ENCODE data around the gene CACNA1C.

The CACNA1C gene

DNA sequence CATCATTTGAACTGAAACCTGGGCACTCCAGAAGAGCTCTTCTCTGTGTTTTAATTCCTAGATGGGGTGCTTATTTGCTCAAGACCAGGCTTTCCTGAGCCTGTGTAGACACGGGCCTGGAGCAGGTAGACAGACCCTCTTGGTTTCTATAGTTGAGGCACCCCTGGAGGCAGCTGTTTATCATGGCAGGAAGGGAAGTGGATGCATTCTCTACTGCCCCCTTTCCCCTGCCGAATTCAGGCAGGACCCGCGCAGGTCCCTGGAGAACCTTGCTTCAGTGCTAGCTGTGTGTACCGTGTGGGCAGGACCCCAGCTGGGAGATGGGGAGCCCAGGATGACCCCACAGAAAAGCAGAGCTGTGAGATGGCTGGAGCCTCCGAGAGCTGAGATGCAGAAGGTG is 6.0 kb downstream of the CACNA1C start:
- Histone ChIP-seq H3K4me1 (ENCODE audit: control insufficient read depth in 1 of 2, insufficient read depth in 2 of 2, low read length in 2 of 2) (peaks cover 0 to 11% of the 10 kb centered on the region in 2 donors), H3K9me3 (ENCODE audit: control insufficient read depth in 1 of 2, low read length in 2 of 2) (no peaks in the 10 kb centered on the region), H3K36me3 (ENCODE audit: control insufficient read depth in 1 of 2, insufficient read depth in 2 of 2, low read length in 2 of 2) (no peaks in the 10 kb centered on the region), H3K4me3 (ENCODE audit: low read depth in 1 of 2, low read length in 2 of 2) (no peak overlapping the region), H3K27me3 (ENCODE audit: low read depth, low read length) (peaks cover 13% of the 10 kb centered on the region), H3K27ac (ENCODE audit: low read length) (peak overlapping the region; percentile 66)

DNA sequence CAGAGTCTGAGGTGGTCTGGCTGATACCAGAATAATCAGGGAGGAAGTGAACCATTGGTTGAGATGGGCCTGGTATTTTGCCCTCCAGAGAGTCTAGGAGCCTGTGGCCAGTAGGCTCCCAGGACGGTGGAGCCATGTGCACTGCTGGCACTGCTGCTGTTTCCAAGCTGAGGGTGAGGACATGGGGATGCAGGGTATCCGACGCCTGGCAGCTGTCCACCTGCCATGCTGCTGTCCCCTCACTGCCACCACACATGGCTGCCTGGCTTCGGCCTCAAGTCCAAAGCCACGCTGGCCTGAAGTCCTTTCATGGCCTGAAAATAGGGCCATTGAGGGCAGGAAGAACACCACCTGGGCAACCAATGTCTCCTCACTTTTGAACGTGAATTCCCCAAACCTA is 8.6 kb downstream of the CACNA1C start:
- Histone ChIP-seq H3K9me3 (ENCODE audit: control insufficient read depth in 1 of 2, low read length in 2 of 2) (no peaks in the 10 kb centered on the region), H3K27ac (ENCODE audit: low read length) (no peak overlapping the region), H3K4me1 (ENCODE audit: control insufficient read depth in 1 of 2, insufficient read depth in 2 of 2, low read length in 2 of 2) (peaks cover 0 to 36% of the 10 kb centered on the region in 2 donors), H3K4me3 (ENCODE audit: low read depth in 1 of 2, low read length in 2 of 2) (no peak overlapping the region), H3K27me3 (ENCODE audit: low read depth, low read length) (no peaks in the 10 kb centered on the region), H3K36me3 (ENCODE audit: control insufficient read depth in 1 of 2, insufficient read depth in 2 of 2, low read length in 2 of 2) (no peaks in the 10 kb centered on the region)

DNA sequence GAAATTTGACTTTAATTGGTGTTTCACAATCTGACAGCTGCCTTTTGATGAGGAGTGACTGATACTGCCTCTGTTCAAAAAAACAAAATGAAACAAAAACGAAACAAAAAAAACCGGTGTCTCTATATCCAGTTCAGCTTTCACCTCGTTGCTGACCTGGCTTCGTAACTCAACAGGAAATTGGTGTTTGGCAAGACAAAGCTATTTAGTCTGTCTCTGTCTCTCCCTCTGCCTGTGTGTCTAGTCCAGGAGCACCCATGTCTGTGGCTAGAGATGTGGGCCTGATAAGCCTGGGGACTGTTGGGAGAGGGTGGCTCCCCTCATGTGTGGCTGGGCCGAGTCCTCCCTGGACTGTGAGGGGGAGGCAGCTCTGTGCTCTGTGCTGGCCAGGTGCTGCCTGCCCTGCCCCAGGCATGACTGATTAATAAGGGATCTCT is 11.3 kb downstream of the CACNA1C start:
- H3K4me1 ChIP-seq (ENCODE audit: control insufficient read depth in 1 of 2, insufficient read depth in 2 of 2, low read length in 2 of 2): peaks cover 0 to 35% of the 10 kb centered on the region in 2 donors
- H3K36me3 ChIP-seq (ENCODE audit: control insufficient read depth in 1 of 2, insufficient read depth in 2 of 2, low read length in 2 of 2): no peaks in the 10 kb centered on the region
- no peaks in the 10 kb centered on the region for H3K9me3 ChIP-seq (ENCODE audit: control insufficient read depth in 1 of 2, low read length in 2 of 2)
- peak overlapping the region; percentile 34 for H3K27ac ChIP-seq (ENCODE audit: low read length)
- peak overlapping the region; percentile 24 to 35 for H3K4me3 ChIP-seq (ENCODE audit: low read depth in 1 of 2, low read length in 2 of 2)
- H3K27me3 ChIP-seq (ENCODE audit: low read depth, low read length): no peaks in the 10 kb centered on the region

DNA sequence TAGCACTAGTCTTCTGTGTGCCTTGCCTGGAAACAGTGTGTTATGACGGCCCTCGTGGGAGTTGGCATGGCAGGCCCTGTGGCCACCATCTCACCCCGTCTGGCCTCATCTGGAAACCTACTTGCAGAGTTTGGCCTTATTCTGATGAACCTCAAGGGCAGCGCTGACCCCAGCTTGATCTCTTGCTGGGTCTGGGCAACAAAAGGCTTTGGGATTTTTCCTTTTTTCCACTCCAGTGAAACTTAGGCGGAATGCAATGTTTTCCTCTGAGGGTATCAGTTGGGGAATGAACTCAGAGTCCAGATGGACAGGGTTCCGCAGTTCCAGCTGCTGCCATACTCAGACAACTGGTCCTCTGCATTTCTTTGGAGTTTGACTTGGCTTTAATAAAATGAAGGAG is 15.9 kb downstream of the CACNA1C start:
- H3K27ac ChIP-seq (ENCODE audit: low read length): no peak overlapping the region
- H3K36me3 ChIP-seq (ENCODE audit: control insufficient read depth in 1 of 2, insufficient read depth in 2 of 2, low read length in 2 of 2): no peaks in the 10 kb centered on the region
- H3K27me3 ChIP-seq (ENCODE audit: low read depth, low read length): no peaks in the 10 kb centered on the region
- H3K9me3 ChIP-seq (ENCODE audit: control insufficient read depth in 1 of 2, low read length in 2 of 2): peaks cover 0 to 11% of the 10 kb centered on the region in 2 donors
- H3K4me1 ChIP-seq (ENCODE audit: control insufficient read depth in 1 of 2, insufficient read depth in 2 of 2, low read length in 2 of 2): peaks cover 0 to 35% of the 10 kb centered on the region in 2 donors
- H3K4me3 ChIP-seq (ENCODE audit: low read depth in 1 of 2, low read length in 2 of 2): no peak overlapping the region

DNA sequence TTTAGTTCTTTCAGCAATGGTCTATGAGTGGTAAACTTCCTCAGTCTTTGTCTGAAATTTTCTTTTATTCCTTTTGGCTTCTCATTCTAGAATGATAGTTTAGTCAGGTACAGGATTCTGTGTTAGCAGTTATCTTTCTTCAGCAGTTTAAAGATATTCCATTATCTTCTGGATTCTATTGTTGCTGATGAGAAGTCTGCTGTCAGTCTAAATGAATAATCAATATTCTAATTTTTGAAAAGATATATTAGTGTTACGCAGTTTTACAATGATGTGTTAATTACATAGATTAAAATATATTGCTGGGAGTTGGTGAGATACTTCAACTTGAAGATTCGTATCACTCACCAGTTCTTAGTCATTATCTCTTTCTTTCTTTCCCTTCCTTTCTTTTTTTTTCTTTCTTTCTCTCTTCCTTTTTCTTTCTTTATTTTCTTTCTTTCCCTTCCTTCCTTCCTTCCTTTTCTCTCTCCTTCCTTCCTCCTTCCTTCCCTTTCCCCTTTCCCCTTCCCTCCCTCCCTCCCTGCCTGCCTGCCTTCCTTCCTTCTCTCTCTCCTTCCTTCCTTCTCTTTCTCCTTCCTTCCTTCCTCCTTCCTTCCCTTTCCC is 17.8 kb downstream of the CACNA1C start:
- Histone ChIP-seq H3K27ac (ENCODE audit: low read length) (no peak overlapping the region), H3K36me3 (ENCODE audit: control insufficient read depth in 1 of 2, insufficient read depth in 2 of 2, low read length in 2 of 2) (no peaks in the 10 kb centered on the region), H3K4me1 (ENCODE audit: control insufficient read depth in 1 of 2, insufficient read depth in 2 of 2, low read length in 2 of 2) (peaks cover 0 to 17% of the 10 kb centered on the region in 2 donors), H3K9me3 (ENCODE audit: control insufficient read depth in 1 of 2, low read length in 2 of 2) (peaks cover 0 to 11% of the 10 kb centered on the region in 2 donors), H3K4me3 (ENCODE audit: low read depth in 1 of 2, low read length in 2 of 2) (no peak overlapping the region), H3K27me3 (ENCODE audit: low read depth, low read length) (no peaks in the 10 kb centered on the region)

DNA sequence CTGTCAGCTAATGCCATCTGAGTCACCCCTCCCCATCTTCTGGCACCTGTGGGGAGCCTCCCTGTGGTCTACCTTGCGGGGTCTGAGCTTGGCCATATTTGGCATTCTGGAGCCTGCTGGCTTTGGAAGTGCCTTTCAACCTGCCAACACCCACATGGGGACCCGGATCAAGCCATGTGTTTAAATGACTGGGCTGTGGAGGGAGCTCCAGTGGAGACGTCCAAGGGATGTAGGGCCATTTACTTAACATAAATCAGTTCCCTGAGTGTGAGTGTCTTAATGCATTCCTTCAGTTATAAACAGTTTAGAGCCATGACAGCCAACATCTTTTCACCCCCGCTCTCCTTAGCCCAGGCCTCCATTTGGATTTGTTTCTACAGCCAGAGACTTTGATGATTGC is 22.0 kb downstream of the CACNA1C start:
- Histone ChIP-seq H3K27ac (ENCODE audit: low read length) (peak overlapping the region; percentile 79), H3K9me3 (ENCODE audit: control insufficient read depth in 1 of 2, low read length in 2 of 2) (peaks cover 0 to 6% of the 10 kb centered on the region in 2 donors), H3K4me3 (ENCODE audit: low read depth in 1 of 2, low read length in 2 of 2) (peak overlapping the region in 1 of 2 donors; percentile 30), H3K4me1 (ENCODE audit: control insufficient read depth in 1 of 2, insufficient read depth in 2 of 2, low read length in 2 of 2) (peaks cover 0 to 14% of the 10 kb centered on the region in 2 donors), H3K27me3 (ENCODE audit: low read depth, low read length) (no peaks in the 10 kb centered on the region), H3K36me3 (ENCODE audit: control insufficient read depth in 1 of 2, insufficient read depth in 2 of 2, low read length in 2 of 2) (no peaks in the 10 kb centered on the region)

DNA sequence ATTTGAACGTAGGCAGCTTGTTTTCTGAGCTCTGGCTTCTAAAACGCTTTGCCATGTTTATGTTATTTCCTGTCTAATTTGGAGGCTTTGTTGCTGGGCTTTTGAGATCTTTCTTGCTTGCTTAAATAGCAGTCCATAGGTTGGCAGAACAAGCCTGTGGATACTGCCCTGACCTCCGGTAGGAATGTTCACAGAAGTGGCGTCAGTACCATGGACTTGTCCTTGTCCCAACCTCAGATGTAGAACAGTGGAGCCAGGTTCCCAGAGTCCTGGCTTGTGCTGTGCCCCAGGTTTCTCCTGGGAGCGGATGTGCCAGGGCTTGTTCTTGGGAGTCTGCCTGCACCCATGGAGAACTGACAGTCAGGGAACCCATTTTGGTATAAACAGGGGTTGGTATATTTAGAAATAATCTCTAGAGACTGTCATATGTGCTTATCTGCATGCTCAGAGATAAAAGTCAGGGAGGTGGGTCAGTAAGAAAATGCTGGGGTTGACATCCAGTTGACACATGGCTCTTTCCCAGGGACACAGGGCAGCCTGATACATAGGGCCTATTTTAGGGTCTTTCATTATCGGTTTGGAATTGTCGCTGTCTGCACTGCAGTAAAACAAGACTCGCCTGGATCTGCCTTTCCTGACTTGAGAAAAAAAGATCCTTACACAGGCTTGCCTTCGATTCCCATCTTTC is 22.9 kb downstream of the CACNA1C start:
- H3K27ac ChIP-seq (ENCODE audit: low read length): peak overlapping the region; percentile 79
- no peaks in the 10 kb centered on the region for H3K27me3 ChIP-seq (ENCODE audit: low read depth, low read length)
- H3K9me3 ChIP-seq (ENCODE audit: control insufficient read depth in 1 of 2, low read length in 2 of 2): no peaks in the 10 kb centered on the region
- H3K36me3 ChIP-seq (ENCODE audit: control insufficient read depth in 1 of 2, insufficient read depth in 2 of 2, low read length in 2 of 2): no peaks in the 10 kb centered on the region
- H3K4me3 ChIP-seq (ENCODE audit: low read depth in 1 of 2, low read length in 2 of 2): peak overlapping the region in 1 of 2 donors; percentile 42
- peaks cover 0 to 14% of the 10 kb centered on the region in 2 donors for H3K4me1 ChIP-seq (ENCODE audit: control insufficient read depth in 1 of 2, insufficient read depth in 2 of 2, low read length in 2 of 2)

DNA sequence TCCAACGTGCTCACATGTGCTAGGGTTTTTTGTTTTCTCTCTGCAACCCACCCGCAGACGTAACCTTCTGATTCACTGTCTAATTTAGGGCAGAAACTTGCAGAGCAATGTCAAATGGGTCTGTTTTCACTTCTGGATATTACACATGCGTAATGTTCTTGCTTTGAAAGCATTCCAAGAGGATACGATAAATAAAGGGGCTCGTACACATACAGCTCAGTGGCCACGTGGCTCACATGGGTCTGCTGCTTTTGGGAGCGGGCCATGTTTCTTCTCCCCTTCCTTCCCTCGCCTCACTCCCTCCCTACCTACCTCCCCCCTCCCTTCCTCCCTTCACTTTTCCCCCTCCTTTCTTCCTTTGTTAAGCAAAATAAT is 23.4 kb downstream of the CACNA1C start:
- Histone ChIP-seq H3K9me3 (ENCODE audit: control insufficient read depth in 1 of 2, low read length in 2 of 2) (no peaks in the 10 kb centered on the region), H3K27ac (ENCODE audit: low read length) (peak overlapping the region; percentile 79), H3K4me1 (ENCODE audit: control insufficient read depth in 1 of 2, insufficient read depth in 2 of 2, low read length in 2 of 2) (peaks cover 0 to 14% of the 10 kb centered on the region in 2 donors), H3K27me3 (ENCODE audit: low read depth, low read length) (no peaks in the 10 kb centered on the region), H3K4me3 (ENCODE audit: low read depth in 1 of 2, low read length in 2 of 2) (peak overlapping the region in 1 of 2 donors; percentile 42), H3K36me3 (ENCODE audit: control insufficient read depth in 1 of 2, insufficient read depth in 2 of 2, low read length in 2 of 2) (no peaks in the 10 kb centered on the region)

DNA sequence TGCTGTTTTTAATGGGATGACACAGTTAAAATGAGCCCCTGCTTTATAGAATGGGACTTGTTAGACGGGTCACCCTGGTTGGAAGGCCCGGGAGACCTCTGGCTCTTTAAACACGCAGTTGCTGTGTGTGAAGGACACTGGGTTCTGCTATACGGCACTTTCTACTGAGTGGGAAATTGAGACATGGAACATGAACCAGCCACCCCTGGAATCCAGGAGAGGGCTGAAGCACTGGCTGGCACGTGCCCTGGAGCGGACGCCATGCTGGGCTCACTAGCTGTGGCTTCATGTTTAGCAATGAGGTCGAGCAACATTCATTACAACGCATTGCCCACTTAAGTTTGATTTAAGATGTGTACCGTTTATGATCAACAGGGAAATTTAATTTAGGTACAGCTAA is 23.9 kb downstream of the CACNA1C start:
- no peaks in the 10 kb centered on the region for H3K27me3 ChIP-seq (ENCODE audit: low read depth, low read length)
- peaks cover 0 to 14% of the 10 kb centered on the region in 2 donors for H3K4me1 ChIP-seq (ENCODE audit: control insufficient read depth in 1 of 2, insufficient read depth in 2 of 2, low read length in 2 of 2)
- H3K36me3 ChIP-seq (ENCODE audit: control insufficient read depth in 1 of 2, insufficient read depth in 2 of 2, low read length in 2 of 2): no peaks in the 10 kb centered on the region
- no peak overlapping the region for H3K4me3 ChIP-seq (ENCODE audit: low read depth in 1 of 2, low read length in 2 of 2)
- H3K27ac ChIP-seq (ENCODE audit: low read length): peak overlapping the region; percentile 79
- no peaks in the 10 kb centered on the region for H3K9me3 ChIP-seq (ENCODE audit: control insufficient read depth in 1 of 2, low read length in 2 of 2)

DNA sequence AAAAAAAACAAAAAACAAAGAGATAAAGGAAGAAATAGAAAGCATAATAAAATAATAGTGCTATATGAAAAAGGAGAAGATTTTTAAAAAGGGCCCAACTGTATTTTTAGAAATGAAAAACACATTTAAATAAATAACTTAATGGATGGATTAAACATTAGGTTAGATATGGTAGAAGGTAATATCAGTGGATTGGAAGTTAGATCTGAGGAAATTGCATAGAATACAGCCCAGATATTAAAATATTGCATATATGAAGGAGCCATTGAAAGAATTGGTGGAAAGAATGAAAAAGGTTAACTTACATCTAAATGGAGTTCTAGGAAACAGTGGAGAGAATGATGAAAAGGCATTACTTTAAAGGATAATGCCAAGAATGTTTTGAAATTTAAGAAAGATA is 27.8 kb downstream of the CACNA1C start:
- no peak overlapping the region for H3K27ac ChIP-seq (ENCODE audit: low read length)
- H3K27me3 ChIP-seq (ENCODE audit: low read depth, low read length): no peaks in the 10 kb centered on the region
- H3K4me3 ChIP-seq (ENCODE audit: low read depth in 1 of 2, low read length in 2 of 2): no peak overlapping the region
- no peaks in the 10 kb centered on the region for H3K9me3 ChIP-seq (ENCODE audit: control insufficient read depth in 1 of 2, low read length in 2 of 2)
- no peaks in the 10 kb centered on the region for H3K36me3 ChIP-seq (ENCODE audit: control insufficient read depth in 1 of 2, insufficient read depth in 2 of 2, low read length in 2 of 2)
- peaks cover 6 to 30% of the 10 kb centered on the region in 2 donors for H3K4me1 ChIP-seq (ENCODE audit: control insufficient read depth in 1 of 2, insufficient read depth in 2 of 2, low read length in 2 of 2)

DNA sequence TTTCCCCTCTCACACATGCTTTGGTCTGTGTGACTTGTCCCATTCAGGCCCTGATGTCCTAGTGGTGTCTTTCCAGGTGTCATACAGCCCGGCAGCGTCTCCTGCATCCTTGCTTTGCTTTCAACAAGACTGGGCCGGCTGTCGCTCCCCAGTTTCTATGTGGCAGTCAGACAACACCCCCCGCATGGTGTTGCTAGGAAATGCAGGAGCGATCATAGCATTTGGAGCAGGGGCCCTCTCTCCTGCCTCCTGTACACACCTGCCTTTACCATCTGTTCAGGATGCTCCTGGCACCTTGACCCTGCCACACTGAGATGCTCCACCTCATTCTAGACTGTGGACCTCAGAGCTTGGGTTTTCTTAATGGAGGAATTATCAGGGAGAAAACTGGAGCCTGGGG is 29.5 kb downstream of the CACNA1C start:
- no peaks in the 10 kb centered on the region for H3K27me3 ChIP-seq (ENCODE audit: low read depth, low read length)
- no peak overlapping the region for H3K4me3 ChIP-seq (ENCODE audit: low read depth in 1 of 2, low read length in 2 of 2)
- no peak overlapping the region for H3K27ac ChIP-seq (ENCODE audit: low read length)
- peaks cover 9 to 28% of the 10 kb centered on the region in 2 donors for H3K4me1 ChIP-seq (ENCODE audit: control insufficient read depth in 1 of 2, insufficient read depth in 2 of 2, low read length in 2 of 2)
- no peaks in the 10 kb centered on the region for H3K9me3 ChIP-seq (ENCODE audit: control insufficient read depth in 1 of 2, low read length in 2 of 2)
- H3K36me3 ChIP-seq (ENCODE audit: control insufficient read depth in 1 of 2, insufficient read depth in 2 of 2, low read length in 2 of 2): no peaks in the 10 kb centered on the region

Measured in muscle layer of duodenum (tissue), 2 donors.